H1 (cell line): ENCODE results near the gene PRPF38A. TPM values are rescaled to one million over a fixed set of nuclear protein-coding genes. Genes with fewer than 3 reads are reported as not detected.
A peak's percentile ranks its signal among the peaks of the same experiment; 100 is the strongest.

Experiments used
- CBX8 ChIP-seq: fragments of 300-800, 300-1000 bp; sonication (generic); IDR thresholded peaks from 2 replicates; pipeline ENCODE4 v1.7.1; 2016; ENCODE audit warnings: low read depth, low read length, borderline replicate concordance
- CHD7 ChIP-seq: fragments of 300-600 bp; sonication (generic); IDR thresholded peaks from 2 replicates; pipeline ENCODE4 v1.7.1; 2012; ENCODE audit warnings: low read length, moderate library complexity, mild to moderate bottlenecking, inconsistent platforms; ENCODE audit not compliant: insufficient replicate concordance
- E2F6 ChIP-seq: IDR thresholded peaks from 2 replicates; pipeline ENCODE4 v1.6.1; 2012; ENCODE audit warnings: inconsistent platforms
- EGR1 ChIP-seq: IDR thresholded peaks from 2 replicates; pipeline ENCODE4 v1.6.1; 2011; ENCODE audit warnings: low read depth, low read length, borderline replicate concordance
- HDAC6 ChIP-seq: IDR thresholded peaks from one replicate; pipeline ENCODE4 v1.7.1; 2012; ENCODE audit warnings: low read depth, mild to moderate bottlenecking, inconsistent platforms, low read length, moderate library complexity
- NRF1 ChIP-seq: IDR thresholded peaks from 2 replicates; pipeline ENCODE4 v1.6.1; 2011; ENCODE audit warnings: mild to moderate bottlenecking, low read depth, low read length, improper control_type of control experiment
- SIRT6 ChIP-seq: IDR thresholded peaks from one replicate; pipeline ENCODE4 v1.7.1; 2012; ENCODE audit warnings: low read length, inconsistent platforms
- polyA plus RNA-seq, 7 experiments: library from polyadenylated mRNA; depleted of rRNA in 3 of 7; stranded (reverse) in 5 of 7; unstranded in 2 of 7; fragments of >200 nt in 5 of 7; fragments of 200-250 nt in 2 of 7; gene quantifications; 1 replicate in 5 of 7; 2 replicates in 1 of 7; 4 replicates in 1 of 7; pipeline versions ENCODE4 v1.2.1 to v1.2.3, GENCODE V29; 2011 to 2013; ENCODE audit warnings: missing spikeins in 2 of 7, mixed read lengths in 2 of 7
- total RNA-seq: library from RNA; stranded (reverse); fragmentation: NEBNext Ultra II Directional; extraction: Animal tissue kit (Norgen Biotek cat#: 25700); gene quantifications from 2 replicates; pipeline ENCODE4 v1.2.1, GENCODE V29; 2021
- TF ChIP-seq, protein P1 (sequence below): IDR thresholded peaks from 2 replicates; pipeline ENCODE4 v1.6.1; 2011; ENCODE audit warnings: low read length, improper control_type of control experiment

Gene PRPF38A
- total and polyA plus RNA-seq, 2 of the 8 experiments (the other 6 are each of a cell fraction or from before 2014, with no cell fraction given): 25.6 to 76.2 TPM

GRCh38 chr1:52365746-52366516, 38.5 kb upstream of the PRPF38A start, which contains the start of gene CC2D1B (continued):
- TF ChIP-seq SIRT6 (no peak), EGR1 (no peak), CBX8 (no peak), CHD7 (no peak), HDAC6 (no peak), NRF1 (peak; percentile 96), E2F6 (no peak)
- TF ChIP-seq, protein P1, sequence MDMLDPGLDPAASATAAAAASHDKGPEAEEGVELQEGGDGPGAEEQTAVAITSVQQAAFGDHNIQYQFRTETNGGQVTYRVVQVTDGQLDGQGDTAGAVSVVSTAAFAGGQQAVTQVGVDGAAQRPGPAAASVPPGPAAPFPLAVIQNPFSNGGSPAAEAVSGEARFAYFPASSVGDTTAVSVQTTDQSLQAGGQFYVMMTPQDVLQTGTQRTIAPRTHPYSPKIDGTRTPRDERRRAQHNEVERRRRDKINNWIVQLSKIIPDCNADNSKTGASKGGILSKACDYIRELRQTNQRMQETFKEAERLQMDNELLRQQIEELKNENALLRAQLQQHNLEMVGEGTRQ: peak; percentile 98
